ENCODE results near the gene CCNT1.
A peak's percentile ranks its signal among the peaks of the same experiment; 100 is the strongest.

The CCNT1 gene

DNA sequence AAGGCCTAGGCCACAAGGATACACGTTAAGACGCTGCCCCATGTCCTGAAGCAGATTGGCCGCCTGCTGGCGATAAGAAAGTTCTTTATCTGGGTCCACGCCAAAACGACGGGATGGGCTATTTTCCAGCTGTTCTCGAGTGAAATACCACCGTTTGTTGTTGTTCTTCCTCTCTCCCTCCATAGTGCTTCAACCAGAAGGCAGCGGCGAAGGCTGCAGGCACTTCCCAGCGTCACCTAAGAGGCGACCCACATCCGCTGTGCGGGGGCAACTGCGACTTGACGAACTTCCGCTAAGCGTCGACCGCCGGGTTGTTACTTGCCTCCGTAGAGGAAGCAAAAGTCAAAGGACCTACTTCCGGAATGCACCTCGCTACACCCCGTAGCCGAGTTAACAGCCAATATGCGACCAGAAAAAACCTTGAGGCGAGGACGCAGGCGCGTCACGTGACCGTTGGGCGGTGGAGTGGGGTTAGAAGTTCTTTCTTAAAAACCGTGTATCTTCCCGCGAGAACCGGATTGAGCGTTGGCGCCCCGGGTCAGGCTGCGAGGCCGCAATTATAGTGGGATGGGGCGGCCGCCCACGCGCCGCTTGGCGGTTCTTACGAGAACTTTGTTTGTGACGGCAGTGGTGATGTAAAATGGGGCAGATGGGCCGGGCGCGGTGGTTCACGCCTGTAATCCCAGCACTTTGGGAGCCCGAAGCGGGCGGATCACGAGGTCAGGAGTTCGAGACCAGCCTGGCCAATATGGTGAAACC is at the start of gene CCNT1:
TSS of gene CCNT1 (minus strand) at position 215 of the 759 bp plus-strand sequence. CDS start at position 183, 32 bp downstream.
- Mint-ChIP-seq H3K36me3 (ENCODE audit: low read depth) (peaks cover 35% of the 10 kb centered on the region), H3K9me3 (peaks cover 40% of the 10 kb centered on the region), H3K27me3 (ENCODE audit: low read depth, poor library complexity) (peaks cover 10% of the 10 kb centered on the region), H3K4me1 (peaks cover 38% of the 10 kb centered on the region), H3K27ac (peak within 1 kb of the TSS; percentile 99), H3K4me3 (peak within 1 kb of the TSS; percentile 92)
- TF ChIP-seq, protein P1, sequence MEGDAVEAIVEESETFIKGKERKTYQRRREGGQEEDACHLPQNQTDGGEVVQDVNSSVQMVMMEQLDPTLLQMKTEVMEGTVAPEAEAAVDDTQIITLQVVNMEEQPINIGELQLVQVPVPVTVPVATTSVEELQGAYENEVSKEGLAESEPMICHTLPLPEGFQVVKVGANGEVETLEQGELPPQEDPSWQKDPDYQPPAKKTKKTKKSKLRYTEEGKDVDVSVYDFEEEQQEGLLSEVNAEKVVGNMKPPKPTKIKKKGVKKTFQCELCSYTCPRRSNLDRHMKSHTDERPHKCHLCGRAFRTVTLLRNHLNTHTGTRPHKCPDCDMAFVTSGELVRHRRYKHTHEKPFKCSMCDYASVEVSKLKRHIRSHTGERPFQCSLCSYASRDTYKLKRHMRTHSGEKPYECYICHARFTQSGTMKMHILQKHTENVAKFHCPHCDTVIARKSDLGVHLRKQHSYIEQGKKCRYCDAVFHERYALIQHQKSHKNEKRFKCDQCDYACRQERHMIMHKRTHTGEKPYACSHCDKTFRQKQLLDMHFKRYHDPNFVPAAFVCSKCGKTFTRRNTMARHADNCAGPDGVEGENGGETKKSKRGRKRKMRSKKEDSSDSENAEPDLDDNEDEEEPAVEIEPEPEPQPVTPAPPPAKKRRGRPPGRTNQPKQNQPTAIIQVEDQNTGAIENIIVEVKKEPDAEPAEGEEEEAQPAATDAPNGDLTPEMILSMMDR (IDR thresholded peaks at IDR 0.05) = no peak
- peak; percentile 96 for DNase-seq

DNA sequence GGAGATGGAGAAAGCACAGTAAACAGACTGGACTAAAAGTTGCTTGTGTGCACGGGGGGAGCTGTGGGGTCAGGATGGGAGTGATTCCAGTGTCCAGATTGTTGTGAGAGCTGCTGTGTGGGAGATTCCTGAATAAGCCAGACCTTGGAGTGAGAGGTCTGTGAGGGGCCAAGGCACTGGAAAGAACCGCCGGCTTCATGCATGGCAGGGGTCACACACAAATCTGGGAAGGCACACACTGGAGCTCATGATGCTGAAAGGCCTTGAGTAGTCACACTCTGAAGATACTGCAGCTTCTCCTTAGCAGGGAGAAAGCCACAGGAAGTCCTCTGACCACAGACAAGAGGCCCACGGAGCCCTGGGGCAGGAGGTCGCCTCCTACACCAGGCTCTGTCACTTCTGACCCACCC is 49.3 kb upstream of the CCNT1 start:
- H3K9me3 Mint-ChIP-seq = no peaks in the 10 kb centered on the region
- H3K4me3 Mint-ChIP-seq = no peak overlapping the region
- peaks cover 30% of the 10 kb centered on the region for H3K36me3 Mint-ChIP-seq (ENCODE audit: low read depth)
- peak overlapping the region; percentile 37 for H3K27ac Mint-ChIP-seq
- H3K4me1 Mint-ChIP-seq = peaks cover 14% of the 10 kb centered on the region
- H3K27me3 Mint-ChIP-seq (ENCODE audit: low read depth, poor library complexity) = peaks cover 4% of the 10 kb centered on the region
- DNase-seq = no peak
- TF ChIP-seq, protein P1 (IDR thresholded peaks at IDR 0.05) = no peak

DNA sequence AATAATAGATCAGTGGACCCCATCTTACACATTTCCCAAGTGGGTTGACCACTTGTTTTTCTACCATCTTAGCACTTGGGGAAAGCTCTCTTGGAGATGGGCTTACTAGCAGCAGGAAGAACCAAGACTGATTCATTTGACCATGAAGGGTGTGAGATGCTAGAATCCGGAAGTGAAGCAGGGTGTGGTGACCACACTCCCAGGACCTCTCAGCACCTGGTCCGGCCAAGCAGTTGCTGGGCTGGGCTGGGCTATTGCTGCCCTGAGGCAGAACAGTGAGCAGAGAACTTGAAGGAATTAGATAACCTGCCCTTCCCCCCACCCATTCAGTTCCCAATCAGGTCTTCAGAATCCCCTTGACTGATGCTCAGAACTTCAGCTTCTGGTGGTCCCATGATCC is 48.0 kb upstream of the CCNT1 start:
- Mint-ChIP-seq H3K27ac (peak overlapping the region; percentile 10), H3K4me1 (peaks cover 14% of the 10 kb centered on the region), H3K4me3 (no peak overlapping the region), H3K36me3 (ENCODE audit: low read depth) (peaks cover 22% of the 10 kb centered on the region), H3K9me3 (no peaks in the 10 kb centered on the region), H3K27me3 (ENCODE audit: low read depth, poor library complexity) (peaks cover 5% of the 10 kb centered on the region)
- DNase-seq = no peak
- TF ChIP-seq, protein P1 (IDR thresholded peaks at IDR 0.05) = no peak

DNA sequence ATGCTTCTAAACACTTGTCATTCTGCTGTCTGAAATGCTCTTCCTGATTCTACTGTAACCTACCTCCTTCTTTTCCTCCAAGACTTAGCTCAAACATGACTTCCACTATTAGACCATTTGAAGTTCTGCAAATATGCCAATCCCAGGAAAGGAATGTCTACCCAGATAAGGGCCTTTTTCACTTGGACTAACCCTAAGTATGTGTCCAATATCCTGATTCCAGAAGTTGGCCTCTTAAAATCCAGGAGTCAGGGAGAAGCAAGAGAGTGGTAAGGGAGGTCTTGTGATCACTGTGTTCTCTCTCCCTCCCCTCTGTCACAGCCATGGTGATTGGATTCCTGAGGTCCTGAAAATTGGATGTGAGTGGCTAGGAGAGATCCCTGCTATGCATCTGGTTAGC is 42.2 kb upstream of the CCNT1 start:
- Mint-ChIP-seq H3K9me3 (no peaks in the 10 kb centered on the region), H3K27ac (no peak overlapping the region), H3K4me1 (no peaks in the 10 kb centered on the region), H3K27me3 (ENCODE audit: low read depth, poor library complexity) (peaks cover 16% of the 10 kb centered on the region), H3K4me3 (no peak overlapping the region), H3K36me3 (ENCODE audit: low read depth) (no peaks in the 10 kb centered on the region)
- no peak for DNase-seq
- TF ChIP-seq, protein P1 (IDR thresholded peaks at IDR 0.05) = no peak

DNA sequence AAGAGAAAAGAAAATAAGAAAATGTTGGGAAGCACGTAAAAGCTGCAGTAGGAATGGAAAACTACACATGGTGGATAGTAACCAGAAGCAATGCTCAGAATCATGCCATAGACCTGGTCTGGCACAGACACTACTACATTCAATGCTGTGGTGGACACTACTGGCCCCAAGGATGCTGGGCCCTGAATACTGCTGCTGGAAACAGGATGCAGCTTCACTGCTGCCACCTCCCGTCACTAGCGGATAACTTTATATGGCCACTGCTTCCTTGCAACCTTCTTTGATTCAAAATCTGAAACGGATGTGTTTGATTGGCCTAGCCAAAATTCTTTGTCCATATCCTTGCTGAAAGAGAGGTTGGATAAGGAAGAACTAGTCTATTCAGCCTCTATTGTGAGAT is 41.7 kb upstream of the CCNT1 start:
- Mint-ChIP-seq H3K9me3 (no peaks in the 10 kb centered on the region), H3K27ac (no peak overlapping the region), H3K36me3 (ENCODE audit: low read depth) (no peaks in the 10 kb centered on the region), H3K4me3 (no peak overlapping the region), H3K4me1 (peaks cover 4% of the 10 kb centered on the region), H3K27me3 (ENCODE audit: low read depth, poor library complexity) (peaks cover 16% of the 10 kb centered on the region)
- TF ChIP-seq, protein P1 (IDR thresholded peaks at IDR 0.05) = no peak
- DNase-seq = no peak

Data from nephron progenitor cell (in vitro differentiated cells).